ENCODE results near the gene POU5F2. TPM values are rescaled to one million over a fixed set of nuclear protein-coding genes. Genes with fewer than 3 reads are reported as not detected.

POU5F2 gene, protein sequence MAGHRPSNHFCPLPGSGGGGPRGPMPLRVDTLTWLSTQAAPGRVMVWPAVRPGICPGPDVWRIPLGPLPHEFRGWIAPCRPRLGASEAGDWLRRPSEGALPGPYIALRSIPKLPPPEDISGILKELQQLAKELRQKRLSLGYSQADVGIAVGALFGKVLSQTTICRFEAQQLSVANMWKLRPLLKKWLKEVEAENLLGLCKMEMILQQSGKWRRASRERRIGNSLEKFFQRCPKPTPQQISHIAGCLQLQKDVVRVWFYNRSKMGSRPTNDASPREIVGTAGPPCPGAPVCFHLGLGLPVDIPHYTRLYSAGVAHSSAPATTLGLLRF
- total RNA-seq = 2.1 and 2.9 TPM in 2 replicates

DNA sequence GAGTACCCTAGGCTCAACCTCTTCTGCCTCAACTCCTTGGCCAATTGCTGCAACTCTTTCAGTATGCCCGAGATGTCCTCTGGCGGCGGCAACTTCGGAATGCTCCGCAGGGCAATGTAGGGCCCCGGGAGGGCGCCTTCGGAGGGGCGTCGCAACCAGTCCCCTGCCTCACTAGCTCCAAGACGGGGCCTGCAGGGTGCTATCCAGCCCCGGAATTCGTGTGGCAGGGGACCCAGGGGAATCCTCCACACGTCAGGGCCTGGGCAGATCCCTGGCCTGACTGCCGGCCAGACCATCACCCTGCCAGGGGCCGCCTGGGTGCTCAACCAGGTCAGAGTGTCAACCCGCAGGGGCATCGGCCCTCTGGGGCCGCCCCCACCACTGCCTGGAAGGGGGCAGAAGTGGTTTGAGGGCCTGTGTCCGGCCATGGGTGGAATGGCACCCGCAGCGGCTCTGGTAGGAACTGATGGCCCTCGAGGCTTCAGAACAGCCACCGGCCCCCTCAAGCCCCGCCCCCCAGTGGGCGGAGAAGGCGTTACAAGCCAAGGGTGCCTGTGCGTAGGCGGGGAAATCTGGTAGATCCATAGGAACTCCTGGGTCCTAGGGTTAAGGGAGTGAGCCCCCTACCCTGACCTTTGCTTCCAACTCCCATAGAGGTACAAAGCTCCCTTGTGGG lies at the start of gene POU5F2:
Gene POU5F2, minus strand, starts transcription at position 465 of the 676 bp plus-strand sequence. Its CDS starts 37 bp downstream, at position 428.
- intact Hi-C loops (cut with micrococcal nuclease) = no loop called here
- ChIA-PET POLR2A (no interaction called here), CTCF (no interaction called here)
- H3K27ac Mint-ChIP-seq = no peak within 1 kb of the TSS
- no peak for DNase-seq
- H3K4me1 Mint-ChIP-seq = peaks cover 2% of the 10 kb centered on the region
- no peak within 1 kb of the TSS for H3K4me3 Mint-ChIP-seq
- H3K27me3 Mint-ChIP-seq = no peaks in the 10 kb centered on the region
- H3K36me3 Mint-ChIP-seq (ENCODE audit: low read depth) = peaks cover 61% of the 10 kb centered on the region
- TF ChIP-seq, protein P1, sequence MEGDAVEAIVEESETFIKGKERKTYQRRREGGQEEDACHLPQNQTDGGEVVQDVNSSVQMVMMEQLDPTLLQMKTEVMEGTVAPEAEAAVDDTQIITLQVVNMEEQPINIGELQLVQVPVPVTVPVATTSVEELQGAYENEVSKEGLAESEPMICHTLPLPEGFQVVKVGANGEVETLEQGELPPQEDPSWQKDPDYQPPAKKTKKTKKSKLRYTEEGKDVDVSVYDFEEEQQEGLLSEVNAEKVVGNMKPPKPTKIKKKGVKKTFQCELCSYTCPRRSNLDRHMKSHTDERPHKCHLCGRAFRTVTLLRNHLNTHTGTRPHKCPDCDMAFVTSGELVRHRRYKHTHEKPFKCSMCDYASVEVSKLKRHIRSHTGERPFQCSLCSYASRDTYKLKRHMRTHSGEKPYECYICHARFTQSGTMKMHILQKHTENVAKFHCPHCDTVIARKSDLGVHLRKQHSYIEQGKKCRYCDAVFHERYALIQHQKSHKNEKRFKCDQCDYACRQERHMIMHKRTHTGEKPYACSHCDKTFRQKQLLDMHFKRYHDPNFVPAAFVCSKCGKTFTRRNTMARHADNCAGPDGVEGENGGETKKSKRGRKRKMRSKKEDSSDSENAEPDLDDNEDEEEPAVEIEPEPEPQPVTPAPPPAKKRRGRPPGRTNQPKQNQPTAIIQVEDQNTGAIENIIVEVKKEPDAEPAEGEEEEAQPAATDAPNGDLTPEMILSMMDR (IDR thresholded peaks at IDR 0.05) = no peak
- H3K9me3 Mint-ChIP-seq = peaks cover 10% of the 10 kb centered on the region
- no peak for ATAC-seq (ENCODE audit: low read depth)

DNA sequence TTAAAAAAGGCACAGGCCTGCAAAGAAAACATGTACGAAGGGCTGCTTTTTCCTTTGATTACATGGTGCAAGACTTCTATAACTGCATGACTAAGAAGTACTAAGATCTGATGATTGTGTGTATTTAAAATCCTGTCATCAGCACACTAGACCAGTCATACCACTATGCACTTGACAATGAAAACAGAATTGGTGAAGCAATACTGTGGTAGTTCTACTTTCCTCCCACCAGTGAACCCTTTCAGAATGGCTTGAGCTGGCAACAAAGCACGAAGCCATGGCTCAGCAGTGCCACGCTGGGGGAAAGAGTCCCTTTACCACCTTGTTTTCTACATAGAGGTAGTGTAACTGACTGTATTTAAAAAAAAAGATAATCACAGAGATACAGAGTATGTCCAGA lies 49.0 kb upstream of the POU5F2 start:
- Mint-ChIP-seq H3K9me3 (no peaks in the 10 kb centered on the region), H3K36me3 (ENCODE audit: low read depth) (peaks cover 13% of the 10 kb centered on the region), H3K4me1 (no peaks in the 10 kb centered on the region), H3K4me3 (no peak overlapping the region), H3K27ac (no peak overlapping the region), H3K27me3 (no peaks in the 10 kb centered on the region)
- no peak for DNase-seq
- POLR2A ChIA-PET = no interaction called here
- TF ChIP-seq, protein P1 (IDR thresholded peaks at IDR 0.05) = no peak
- ATAC-seq (ENCODE audit: low read depth) = no peak
- CTCF ChIA-PET = interaction anchor here (0.9 kb wide), 1 partner anchor 11 kb away, joined by 4 read pairs; no protein-coding TSS in a partner anchor
- intact Hi-C loops (cut with micrococcal nuclease) = no loop called here

DNA sequence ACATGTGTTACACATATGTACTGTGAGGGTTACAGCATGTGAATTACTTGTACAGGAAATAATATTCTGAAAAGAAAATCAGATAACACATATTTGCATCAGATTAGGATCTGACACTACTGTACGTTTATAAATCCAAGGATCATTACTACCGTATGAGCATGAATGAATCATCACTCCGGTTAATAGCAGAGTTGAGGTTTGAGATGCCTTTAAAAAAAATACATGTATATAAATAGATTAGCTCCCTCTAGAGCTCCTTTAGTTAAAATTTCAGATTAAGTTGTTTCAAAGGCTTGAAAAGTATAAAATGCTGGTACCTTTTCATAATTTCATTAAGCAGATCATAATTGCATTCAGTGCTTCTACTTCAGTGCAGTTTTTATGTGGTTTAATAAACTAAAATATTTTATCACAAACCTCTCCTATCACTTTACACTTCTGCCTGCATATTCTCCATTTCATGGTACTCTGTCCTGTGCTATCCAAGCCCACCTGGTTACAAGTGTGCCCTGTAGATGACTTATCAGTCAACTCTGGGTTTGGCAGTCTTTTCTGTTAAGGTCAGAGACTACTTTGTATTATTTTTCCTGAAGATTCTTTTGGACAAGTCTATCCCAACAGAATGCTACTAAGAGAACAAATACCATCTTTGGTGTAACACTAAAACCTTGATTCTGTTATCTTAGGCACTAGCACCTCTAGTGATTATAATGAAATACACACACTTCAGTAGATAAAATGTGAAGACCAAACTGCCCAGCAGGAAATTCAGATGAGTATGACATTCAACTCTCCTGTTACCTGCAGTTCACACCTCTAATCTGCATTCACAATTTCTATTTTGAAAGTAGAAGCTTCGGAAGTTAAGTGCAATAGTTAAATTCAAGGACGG lies 48.0 kb upstream of the POU5F2 start:
- H3K4me3 Mint-ChIP-seq = no peak overlapping the region
- no peaks in the 10 kb centered on the region for H3K4me1 Mint-ChIP-seq
- H3K9me3 Mint-ChIP-seq = no peaks in the 10 kb centered on the region
- ATAC-seq (ENCODE audit: low read depth) (no peak), DNase-seq (no peak)
- intact Hi-C loops (cut with micrococcal nuclease) = no loop called here
- H3K27ac Mint-ChIP-seq = no peak overlapping the region
- TF ChIP-seq, protein P1 (IDR thresholded peaks at IDR 0.05) = no peak
- POLR2A ChIA-PET = no interaction called here
- CTCF ChIA-PET = no interaction called here
- H3K27me3 Mint-ChIP-seq = no peaks in the 10 kb centered on the region
- peaks cover 7% of the 10 kb centered on the region for H3K36me3 Mint-ChIP-seq (ENCODE audit: low read depth)

DNA sequence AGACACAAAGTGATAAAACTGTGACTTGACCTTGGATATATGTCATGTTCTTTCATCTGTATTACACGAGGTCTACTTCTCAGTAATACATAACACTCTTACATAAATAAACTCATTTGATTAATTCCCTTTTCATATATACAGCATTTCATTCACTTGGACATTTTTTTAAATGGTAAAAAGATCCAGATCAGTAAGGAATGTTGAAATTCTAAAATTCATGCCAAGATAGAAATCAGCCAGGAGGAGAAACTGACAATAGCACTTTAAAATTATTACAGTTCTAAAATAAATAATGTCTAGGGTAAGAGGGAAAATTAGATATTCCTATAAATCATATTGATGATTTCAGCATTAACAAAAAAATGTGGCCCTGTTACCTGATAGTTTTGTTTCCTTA lies 46.2 kb upstream of the POU5F2 start:
- CTCF ChIA-PET = no interaction called here
- H3K4me3 Mint-ChIP-seq = no peak overlapping the region

More for the DNA sequence above, 46.2 kb upstream of the POU5F2 start:
- POLR2A ChIA-PET = no interaction called here
- Mint-ChIP-seq H3K36me3 (ENCODE audit: low read depth) (peaks cover 11% of the 10 kb centered on the region), H3K27ac (no peak overlapping the region), H3K4me1 (no peaks in the 10 kb centered on the region), H3K27me3 (no peaks in the 10 kb centered on the region), H3K9me3 (no peaks in the 10 kb centered on the region)
- intact Hi-C loops (cut with micrococcal nuclease) = no loop called here
- ATAC-seq (ENCODE audit: low read depth) (no peak), DNase-seq (no peak)
- TF ChIP-seq, protein P1 (IDR thresholded peaks at IDR 0.05) = no peak

All from activated B cell treated with CpG ODN at 0.5 μM for 24 hours (primary cell).